MG63 (cell line): ENCODE results near the gene CLEC18A. TPM values are rescaled to one million over a fixed set of nuclear protein-coding genes. Genes with fewer than 3 reads are reported as not detected.

Source experiments
- DNase-seq: peaks from one replicate; pipeline ENCODE4 v3.0.0-alpha.2; 2020
- H3K27me3 ChIP-seq: fragments of 250-450 bp; sonication (Bioruptor Pico); 2 replicates; pipeline ENCODE4 v1.5.1; 2020; ENCODE audit warnings: mild to moderate bottlenecking, moderate library complexity
- H3K36me3 ChIP-seq: fragments of 250-450 bp; sonication (Bioruptor Pico); 2 replicates; pipeline ENCODE4 v1.5.1; 2020; ENCODE audit warnings: mild to moderate bottlenecking, moderate library complexity
- H3K4me3 ChIP-seq: fragments of 250-450 bp; sonication (Bioruptor Pico); 2 replicates; pipeline ENCODE4 v1.5.1; 2020; ENCODE audit warnings: mild to moderate bottlenecking, moderate library complexity
- H3K9me3 ChIP-seq: fragments of 250-450 bp; sonication (Bioruptor Pico); 2 replicates; pipeline ENCODE4 v1.5.1; 2020; ENCODE audit warnings: mild to moderate bottlenecking, moderate library complexity
- total RNA-seq: library from RNA; depleted of rRNA; stranded (reverse); fragments of >200 nt; shearing (Covaris generic); gene quantifications from 2 replicates; pipeline ENCODE4 v1.2.3, GENCODE V29; 2014; ENCODE audit warnings: low replicate concordance

Gene CLEC18A
- total RNA-seq, 1 experiment from 2014 or later: 0.03 TPM

DNA sequence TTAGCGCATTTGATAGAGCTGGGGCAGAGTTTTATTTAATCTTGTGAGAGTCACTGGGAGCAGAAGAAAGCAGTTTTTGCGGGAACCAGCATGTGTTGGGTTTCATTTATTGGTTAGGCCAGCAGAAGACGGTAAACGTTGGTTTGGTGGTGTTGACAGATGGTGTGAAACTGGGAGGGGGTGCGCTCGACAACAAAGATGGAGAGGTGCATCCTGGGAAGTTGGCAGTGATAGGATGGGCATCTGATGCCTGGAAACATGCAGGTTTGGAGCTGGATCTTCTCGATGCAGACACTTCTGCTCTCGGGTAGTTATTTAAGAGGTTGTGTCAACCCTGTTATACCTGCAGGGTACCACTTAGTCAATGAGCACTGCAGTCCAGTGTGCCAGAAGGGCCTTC, 24.9 kb upstream of the CLEC18A start:
- Histone ChIP-seq H3K4me3 (no peak overlapping the region), H3K9me3 (no peaks in the 10 kb centered on the region), H3K27me3 (no peaks in the 10 kb centered on the region), H3K36me3 (no peaks in the 10 kb centered on the region)
- no peak for DNase-seq

DNA sequence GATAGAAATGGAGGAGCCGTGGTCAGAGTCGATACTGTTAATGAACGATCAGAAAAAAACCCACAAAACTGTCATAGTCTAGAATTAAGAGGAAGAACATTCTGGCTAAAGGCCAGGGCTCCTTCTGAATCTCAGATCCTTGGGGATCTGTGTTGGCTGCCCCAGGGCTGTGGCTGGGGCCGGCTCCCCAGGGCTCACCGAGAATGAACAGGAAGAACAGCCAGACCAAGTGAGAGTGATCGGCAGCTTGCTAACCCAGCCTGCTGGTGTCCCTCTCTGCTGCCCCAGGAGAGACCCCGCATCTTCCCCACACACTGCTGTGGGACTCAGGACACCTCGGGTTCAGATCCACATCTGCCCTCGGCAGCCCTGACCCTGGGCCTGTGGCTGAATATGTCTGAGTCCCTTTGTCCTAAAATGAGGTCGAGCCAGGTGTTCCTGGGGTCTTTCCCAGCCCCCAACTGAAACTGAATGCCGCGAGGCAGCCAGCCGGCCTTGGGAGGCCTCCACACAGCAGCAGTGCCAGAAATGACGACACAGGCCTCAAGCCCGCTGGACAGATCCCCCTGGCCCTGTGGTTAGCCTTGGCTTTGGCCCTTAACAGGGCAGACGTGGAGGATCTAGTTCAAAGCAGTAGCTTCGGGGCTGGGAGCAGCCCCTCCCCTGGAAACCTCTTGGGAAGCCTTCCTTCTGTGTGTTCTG, 23.9 kb upstream of the CLEC18A start:
- Histone ChIP-seq H3K36me3 (no peaks in the 10 kb centered on the region), H3K27me3 (no peaks in the 10 kb centered on the region), H3K9me3 (no peaks in the 10 kb centered on the region), H3K4me3 (no peak overlapping the region)
- peak; percentile 14 for DNase-seq

DNA sequence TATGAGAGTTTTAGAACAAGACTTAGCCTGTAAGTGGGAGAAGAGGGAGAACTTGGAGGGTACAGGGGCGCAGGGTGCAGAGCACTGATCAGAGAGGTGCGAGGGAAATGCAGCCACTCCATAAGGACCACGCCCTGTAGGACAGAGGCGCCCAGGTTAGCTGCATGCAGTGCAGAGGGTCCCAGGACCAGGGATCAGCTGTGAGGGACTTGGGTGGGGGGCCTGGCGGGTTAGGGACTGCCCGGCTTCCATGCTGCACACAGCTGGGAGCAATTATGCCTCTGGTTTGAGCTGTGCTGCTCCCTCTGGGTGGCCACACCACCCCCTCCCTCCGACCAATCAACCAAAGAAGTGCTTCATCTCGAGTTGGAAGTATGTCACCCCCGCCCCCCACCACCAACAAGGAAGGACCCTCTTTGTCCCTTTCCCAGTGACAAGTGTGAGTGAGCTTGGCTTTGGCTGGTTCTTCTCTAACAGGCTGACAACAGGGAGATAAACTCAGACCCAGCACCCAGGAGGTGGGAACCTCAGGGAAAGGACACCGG, 22.2 kb upstream of the CLEC18A start:
- no peaks in the 10 kb centered on the region for H3K9me3 ChIP-seq
- no peaks in the 10 kb centered on the region for H3K36me3 ChIP-seq
- no peaks in the 10 kb centered on the region for H3K27me3 ChIP-seq
- H3K4me3 ChIP-seq: no peak overlapping the region
- DNase-seq: no peak

DNA sequence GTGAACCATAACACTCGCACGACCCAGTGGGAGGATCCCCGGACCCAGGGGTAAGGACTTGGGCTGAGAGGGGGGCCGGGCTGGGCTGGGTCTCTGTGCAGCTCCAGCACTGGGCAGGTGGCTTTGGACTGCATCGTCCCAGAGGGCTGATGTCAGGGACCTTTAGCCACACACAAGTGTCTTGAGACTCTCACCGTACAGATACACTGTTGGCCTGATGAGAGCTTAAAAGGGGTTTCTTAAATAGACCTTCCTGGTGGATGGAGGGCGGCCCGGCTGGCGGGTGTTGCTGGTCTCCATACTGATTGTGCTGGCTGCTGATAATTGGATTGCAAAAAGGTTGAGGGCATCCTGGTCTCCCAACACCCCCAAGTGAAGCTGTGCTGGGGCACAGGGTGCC, 21.7 kb upstream of the CLEC18A start:
- Histone ChIP-seq H3K4me3 (no peak overlapping the region), H3K9me3 (no peaks in the 10 kb centered on the region), H3K36me3 (no peaks in the 10 kb centered on the region), H3K27me3 (no peaks in the 10 kb centered on the region)
- no peak for DNase-seq

DNA sequence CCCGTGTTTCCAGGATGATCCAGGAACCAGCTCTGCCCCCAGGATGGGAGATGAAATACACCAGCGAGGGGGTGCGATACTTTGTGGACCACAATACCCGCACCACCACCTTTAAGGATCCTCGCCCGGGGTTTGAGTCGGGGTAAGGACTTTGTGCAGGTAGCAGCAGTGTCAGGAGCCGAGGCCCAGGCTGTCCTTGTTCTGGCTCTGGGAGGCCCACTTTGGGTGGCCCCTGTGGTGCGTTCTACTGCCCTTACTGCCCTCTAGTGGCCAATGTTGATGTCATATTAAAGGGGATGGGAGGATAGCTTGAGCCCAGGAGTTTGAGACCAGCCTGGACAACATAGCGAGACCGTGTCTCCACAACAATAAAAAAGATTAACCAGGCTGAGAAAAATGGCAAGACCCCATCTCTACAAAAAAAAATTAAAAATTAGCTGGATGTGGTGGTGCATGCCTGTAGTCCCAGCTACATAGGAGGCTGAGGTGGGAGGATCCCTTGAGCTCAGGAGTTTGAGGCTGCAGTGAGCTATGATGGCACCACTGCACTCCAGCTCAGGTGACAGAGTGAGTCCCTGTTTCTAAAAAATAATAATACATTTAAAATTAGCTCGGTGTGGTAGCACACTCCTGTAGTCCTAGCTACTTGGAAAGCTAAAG, 20.9 kb upstream of the CLEC18A start:
- Histone ChIP-seq H3K27me3 (no peaks in the 10 kb centered on the region), H3K4me3 (no peak overlapping the region), H3K36me3 (no peaks in the 10 kb centered on the region), H3K9me3 (no peaks in the 10 kb centered on the region)
- DNase-seq: peak; percentile 15

DNA sequence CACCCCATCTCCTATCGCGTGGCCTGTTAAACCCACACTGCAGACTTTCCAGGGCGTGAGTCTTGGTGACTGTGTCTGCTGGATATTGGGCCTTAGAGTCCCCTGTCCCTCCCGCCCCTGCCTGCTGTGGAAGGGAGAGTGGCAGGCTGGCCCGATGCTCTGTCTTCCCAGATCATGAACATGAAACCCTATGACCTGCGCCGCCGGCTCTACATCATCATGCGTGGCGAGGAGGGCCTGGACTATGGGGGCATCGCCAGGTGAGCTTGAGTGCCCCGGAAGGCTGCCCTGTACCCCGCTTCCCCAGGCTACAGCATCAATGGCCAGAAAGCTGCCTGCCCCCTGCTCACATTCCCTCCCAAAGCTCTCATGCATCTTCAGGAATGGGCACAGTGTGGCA, 19.5 kb upstream of the CLEC18A start:
- Histone ChIP-seq H3K4me3 (no peak overlapping the region), H3K27me3 (no peaks in the 10 kb centered on the region), H3K36me3 (no peaks in the 10 kb centered on the region), H3K9me3 (no peaks in the 10 kb centered on the region)
- no peak for DNase-seq

DNA sequence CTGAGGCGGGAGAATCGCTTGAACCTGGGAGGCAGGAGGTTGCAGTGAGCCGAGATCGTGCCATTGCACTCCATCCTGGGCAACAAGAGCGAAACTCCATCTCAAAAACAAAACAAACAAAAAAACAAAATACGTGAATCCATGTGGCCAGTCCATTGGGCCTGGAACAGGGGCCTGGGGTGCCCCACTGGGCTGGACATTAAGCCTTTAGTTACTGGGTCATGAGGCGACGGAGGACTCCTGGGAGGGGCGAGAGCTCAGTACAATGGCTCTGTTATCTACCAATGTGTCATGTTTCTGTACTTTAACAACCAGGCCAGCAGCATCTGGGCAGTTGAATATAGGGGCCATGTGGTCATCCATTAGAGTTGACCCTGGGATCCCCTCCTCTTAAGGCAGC, 18.9 kb upstream of the CLEC18A start:
- Histone ChIP-seq H3K9me3 (no peaks in the 10 kb centered on the region), H3K4me3 (no peak overlapping the region), H3K27me3 (no peaks in the 10 kb centered on the region), H3K36me3 (no peaks in the 10 kb centered on the region)
- no peak for DNase-seq

DNA sequence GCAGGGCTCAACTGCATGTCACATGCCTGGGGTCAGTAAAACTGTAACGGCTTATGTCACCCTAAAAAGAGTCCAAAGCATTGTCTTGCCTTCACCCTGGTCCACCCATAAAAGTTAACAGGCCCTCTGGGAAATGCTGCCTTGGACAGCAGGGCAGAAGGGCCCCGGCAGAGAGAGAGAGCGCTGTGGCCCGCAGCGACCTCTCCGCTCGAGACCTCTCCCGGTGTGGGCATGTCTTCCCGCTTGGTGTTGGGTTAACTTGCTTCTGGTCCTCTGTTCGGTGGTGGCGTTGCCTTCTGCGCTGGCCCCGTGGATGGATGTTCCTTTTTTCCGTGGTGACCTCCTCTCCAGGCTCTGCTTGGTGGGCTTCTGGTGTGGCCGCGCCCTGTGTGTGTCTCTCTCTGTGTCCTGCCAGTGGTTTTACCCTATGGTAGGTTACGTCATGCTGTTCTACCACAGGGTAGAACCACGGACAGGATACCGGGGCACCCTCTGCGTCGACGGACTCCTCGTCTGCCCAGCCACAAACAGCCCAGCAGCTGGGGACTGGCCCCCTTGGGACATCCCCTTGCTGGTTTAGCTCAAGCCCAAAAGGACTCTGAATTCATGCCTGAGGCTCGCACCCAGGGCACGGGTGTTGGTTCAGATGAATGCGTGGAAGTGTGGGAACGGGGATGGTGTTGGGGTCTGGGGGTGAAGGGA, 18.3 kb upstream of the CLEC18A start:
- H3K36me3 ChIP-seq: no peaks in the 10 kb centered on the region
- DNase-seq: no peak
- no peak overlapping the region for H3K4me3 ChIP-seq
- no peaks in the 10 kb centered on the region for H3K27me3 ChIP-seq
- no peaks in the 10 kb centered on the region for H3K9me3 ChIP-seq

DNA sequence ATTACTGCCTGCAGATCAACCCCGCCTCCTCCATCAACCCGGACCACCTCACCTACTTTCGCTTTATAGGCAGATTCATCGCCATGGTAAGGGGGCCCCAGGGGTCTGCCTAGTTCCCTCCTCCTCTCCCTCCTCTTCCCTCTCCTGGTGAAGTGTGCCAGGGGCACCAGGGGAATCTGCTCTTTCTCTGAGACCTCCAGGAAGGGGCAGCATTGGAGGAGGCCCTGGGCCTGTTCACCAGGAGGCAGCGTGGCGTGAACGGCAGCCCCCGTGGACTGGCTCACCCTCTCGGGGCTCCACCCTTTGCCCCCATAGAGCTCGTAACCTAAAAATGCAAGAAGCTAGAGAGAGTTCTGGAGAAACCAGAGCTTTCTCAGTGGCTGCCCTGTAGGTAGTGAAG, 17.1 kb upstream of the CLEC18A start:
- DNase-seq: no peak
- H3K36me3 ChIP-seq: no peaks in the 10 kb centered on the region
- H3K27me3 ChIP-seq: no peaks in the 10 kb centered on the region
- H3K4me3 ChIP-seq: no peak overlapping the region
- no peaks in the 10 kb centered on the region for H3K9me3 ChIP-seq

DNA sequence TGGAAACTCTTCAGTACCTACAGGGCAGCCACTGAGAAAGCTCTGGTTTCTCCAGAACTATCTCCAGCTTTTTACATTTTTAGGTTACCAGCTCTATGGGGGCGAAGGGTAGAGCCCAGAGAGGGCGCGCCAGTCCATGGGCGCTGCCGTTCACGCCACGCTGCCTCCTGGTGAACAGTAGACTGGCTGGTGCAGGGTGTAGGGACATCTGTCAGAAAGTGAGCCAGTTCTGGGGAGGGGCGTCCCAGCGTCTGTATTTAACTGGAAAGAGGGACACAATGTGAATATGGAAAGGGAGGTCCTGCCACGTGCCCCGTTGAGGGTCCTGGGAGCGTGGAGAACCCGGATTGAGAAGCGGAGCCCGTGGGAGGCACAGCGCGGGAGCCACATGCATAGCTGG, 16.4 kb upstream of the CLEC18A start:
- H3K27me3 ChIP-seq: no peaks in the 10 kb centered on the region
- no peak overlapping the region for H3K4me3 ChIP-seq
- H3K9me3 ChIP-seq: no peaks in the 10 kb centered on the region
- no peaks in the 10 kb centered on the region for H3K36me3 ChIP-seq
- no peak for DNase-seq

DNA sequence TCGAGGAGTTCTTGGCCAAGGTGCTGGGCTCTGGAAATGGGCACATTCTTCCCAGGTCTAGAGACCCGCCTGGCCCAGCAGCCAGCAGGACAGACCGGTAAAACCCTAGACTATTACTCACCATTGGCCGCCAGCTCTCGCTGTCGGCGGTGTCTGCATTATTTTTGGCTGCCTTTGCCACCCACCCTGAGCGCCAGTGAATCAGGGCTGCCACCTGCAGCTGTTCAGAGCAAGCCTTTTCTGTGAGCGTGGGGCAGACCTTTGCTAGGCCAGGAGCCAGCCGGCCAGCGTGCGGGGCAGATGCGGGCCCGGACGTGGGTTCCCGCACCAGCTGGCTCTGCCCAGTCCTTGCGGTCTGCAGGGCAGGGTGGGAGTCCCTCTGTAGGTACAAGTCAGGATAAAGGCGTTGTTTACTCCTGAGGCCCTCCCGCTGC, 15.8 kb upstream of the CLEC18A start:
- H3K9me3 ChIP-seq: no peaks in the 10 kb centered on the region
- DNase-seq: peak; percentile 47
- no peaks in the 10 kb centered on the region for H3K27me3 ChIP-seq
- no peaks in the 10 kb centered on the region for H3K36me3 ChIP-seq
- H3K4me3 ChIP-seq: no peak overlapping the region

DNA sequence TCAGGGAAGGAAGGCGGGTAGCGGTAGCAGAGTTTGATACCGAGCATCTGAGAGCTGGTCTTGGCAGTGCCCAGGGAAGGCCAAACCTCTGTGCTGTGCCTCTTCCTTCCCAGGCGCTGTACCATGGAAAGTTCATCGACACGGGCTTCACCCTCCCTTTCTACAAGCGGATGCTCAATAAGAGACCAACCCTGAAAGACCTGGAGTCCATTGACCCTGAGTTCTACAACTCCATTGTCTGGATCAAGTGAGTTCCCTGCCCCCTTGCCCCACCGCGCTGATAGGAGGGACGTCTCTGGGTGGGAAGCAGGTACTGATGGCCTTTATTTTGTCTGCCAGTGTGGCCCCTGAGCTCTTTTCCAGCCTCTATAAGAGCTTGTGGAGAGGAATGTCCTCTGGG, 15.4 kb upstream of the CLEC18A start:
- Histone ChIP-seq H3K36me3 (no peaks in the 10 kb centered on the region), H3K4me3 (no peak overlapping the region), H3K27me3 (no peaks in the 10 kb centered on the region), H3K9me3 (no peaks in the 10 kb centered on the region)
- DNase-seq: no peak

DNA sequence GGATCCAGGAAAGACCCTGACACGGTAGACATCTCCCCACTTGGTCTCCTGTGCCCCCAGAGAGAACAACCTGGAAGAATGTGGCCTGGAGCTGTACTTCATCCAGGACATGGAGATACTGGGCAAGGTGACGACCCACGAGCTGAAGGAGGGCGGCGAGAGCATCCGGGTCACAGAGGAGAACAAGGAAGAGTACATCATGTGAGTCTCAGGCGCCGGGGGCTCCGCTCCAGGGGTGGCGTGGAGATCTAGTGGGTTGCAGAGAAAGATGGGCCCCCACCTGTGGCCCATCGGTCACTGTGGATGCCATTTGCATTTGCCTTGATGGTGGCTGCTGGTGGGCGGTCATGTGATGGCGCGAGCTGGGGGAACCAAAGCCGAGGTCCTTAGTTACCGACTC, 14.9 kb upstream of the CLEC18A start:
- DNase-seq: no peak
- Histone ChIP-seq H3K36me3 (no peaks in the 10 kb centered on the region), H3K9me3 (no peaks in the 10 kb centered on the region), H3K27me3 (no peaks in the 10 kb centered on the region), H3K4me3 (no peak overlapping the region)

DNA sequence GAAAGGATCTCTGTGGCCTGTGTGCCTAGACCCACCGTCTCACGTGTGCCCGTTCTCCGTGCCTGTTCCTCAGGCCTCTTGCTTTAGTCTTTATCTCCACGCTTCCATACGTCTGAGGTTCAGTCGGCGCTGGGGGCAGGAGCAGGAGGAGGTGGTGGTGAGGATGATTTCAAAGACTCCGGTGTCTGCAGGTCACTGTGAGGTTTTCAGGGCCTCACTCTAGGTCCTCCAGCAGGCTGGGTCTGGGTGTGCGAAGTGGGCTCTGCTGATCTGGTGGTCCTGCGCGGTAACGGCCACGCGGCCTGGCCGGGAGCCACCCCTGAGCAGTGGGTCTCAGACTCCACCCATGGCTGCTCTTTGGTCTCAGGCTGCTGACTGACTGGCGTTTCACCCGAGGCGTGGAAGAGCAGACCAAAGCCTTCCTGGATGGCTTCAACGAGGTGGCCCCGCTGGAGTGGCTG, 14.4 kb upstream of the CLEC18A start:
- no peak for DNase-seq
- Histone ChIP-seq H3K36me3 (no peaks in the 10 kb centered on the region), H3K4me3 (no peak overlapping the region), H3K27me3 (no peaks in the 10 kb centered on the region), H3K9me3 (no peaks in the 10 kb centered on the region)

DNA sequence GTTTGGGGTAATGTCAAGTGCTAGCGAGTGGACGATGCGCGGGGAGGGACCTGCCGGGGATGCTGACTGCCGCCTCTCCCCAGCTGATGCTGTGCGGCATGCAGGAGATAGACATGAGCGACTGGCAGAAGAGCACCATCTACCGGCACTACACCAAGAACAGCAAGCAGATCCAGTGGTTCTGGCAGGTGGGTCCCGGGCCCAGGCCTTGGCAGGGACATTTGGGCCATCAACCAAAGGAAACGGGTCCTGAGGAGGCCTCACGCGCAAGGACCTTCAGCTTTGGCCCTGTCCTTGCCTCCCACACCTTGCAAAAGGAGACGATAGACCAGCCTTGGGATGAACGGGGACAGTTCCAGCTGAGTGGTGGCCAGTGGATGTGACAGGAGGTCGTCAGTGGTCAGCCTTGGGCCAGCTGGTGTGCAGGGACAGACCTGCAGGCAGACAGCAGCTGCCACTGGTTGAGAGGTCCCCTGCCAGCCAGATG, 13.6 kb upstream of the CLEC18A start:
- no peaks in the 10 kb centered on the region for H3K36me3 ChIP-seq
- no peak overlapping the region for H3K4me3 ChIP-seq
- no peaks in the 10 kb centered on the region for H3K9me3 ChIP-seq
- DNase-seq: no peak
- H3K27me3 ChIP-seq: no peaks in the 10 kb centered on the region

DNA sequence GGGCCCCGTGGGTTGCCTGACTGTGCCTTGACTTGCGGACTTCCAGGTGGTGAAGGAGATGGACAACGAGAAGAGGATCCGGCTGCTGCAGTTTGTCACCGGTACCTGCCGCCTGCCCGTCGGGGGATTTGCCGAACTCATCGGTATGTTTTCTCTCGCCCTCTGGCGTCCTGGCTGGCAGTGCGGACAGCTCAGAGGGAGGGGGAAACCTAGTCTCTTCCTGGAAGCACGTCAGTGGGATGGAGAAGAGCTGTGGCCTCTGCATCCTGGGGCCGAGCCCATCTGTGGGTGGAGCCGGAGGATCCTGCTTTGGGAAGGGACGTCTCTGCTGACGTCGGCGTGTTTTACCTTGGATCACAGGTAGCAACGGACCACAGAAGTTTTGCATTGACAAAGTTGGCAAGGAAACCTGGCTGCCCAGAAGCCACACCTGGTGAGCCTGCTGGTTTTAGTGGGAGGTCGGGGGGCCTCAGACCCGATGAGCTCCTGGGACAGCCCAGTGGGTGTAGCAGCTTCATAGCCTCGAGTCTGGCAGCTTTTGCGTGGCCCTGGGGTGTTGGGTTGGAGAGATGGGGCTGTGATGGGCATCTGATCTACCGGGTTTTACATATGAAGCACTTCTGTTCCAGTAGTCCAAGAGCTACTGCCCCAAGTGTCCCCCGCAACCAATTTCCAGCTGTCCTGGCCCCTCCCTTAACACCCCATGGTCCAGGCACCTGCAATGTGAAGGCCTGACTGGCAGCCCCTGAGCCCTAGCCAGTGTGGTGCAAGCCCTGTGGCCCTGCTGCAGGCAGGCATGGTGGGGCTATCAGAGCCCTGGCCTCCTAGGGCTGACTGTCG, 11.9 kb upstream of the CLEC18A start:
- Histone ChIP-seq H3K36me3 (no peaks in the 10 kb centered on the region), H3K27me3 (no peaks in the 10 kb centered on the region), H3K9me3 (no peaks in the 10 kb centered on the region), H3K4me3 (no peak overlapping the region)
- no peak for DNase-seq
